Measurements from ENCODE around the gene CFAP74.
"Not testable (repeated sequence)": the region's sequence is repeated elsewhere in the genome, so short reads cannot be mapped to it uniquely, and the experiment has no call there.

DNA sequence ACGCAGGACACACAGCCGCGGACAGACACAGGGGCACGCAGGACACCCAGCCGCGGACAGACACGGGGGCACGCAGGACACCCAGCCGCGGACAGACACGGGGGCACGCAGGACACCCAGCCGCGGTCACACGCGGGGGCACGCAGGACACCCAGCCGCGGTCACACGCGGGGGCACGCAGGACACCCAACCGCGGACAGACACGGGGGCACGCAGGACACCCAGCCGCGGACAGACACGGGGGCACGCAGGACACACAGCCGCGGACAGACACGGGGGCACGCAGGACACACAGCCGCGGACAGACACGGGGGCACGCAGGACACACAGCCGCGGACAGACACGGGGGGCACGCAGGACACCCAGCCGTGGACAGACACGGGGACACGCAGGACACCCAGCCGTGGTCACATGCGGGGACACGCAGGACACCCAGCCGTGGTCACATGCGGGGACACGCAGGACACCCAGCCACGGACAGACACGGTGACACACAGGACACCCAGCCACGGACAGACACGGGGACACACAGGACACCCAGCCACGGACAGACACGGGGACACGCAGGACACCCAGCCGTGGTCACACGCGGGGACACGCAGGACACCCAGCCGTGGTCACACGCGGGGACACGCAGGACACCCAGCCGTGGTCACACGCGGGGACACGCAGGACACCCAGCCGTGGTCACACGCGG, 21.8 kb downstream of the CFAP74 start:
- TF ChIP-seq POLR2AphosphoS5 (IDR thresholded peaks at IDR 0.05; ENCODE audit: low read depth, low read length); POLR2A (IDR thresholded peaks at IDR 0.05; ENCODE audit: low read depth, low read length); TAF1 (IDR thresholded peaks at IDR 0.05; ENCODE audit: borderline replicate concordance, low read depth, low read length): not testable (repeated sequence)

All from GM12892 (cell line).